Left ventricle myocardium inferior (tissue), 1 donor: ENCODE measurements around the gene H6PD. TPM values are rescaled to one million over a fixed set of nuclear protein-coding genes. Genes with fewer than 3 reads are reported as not detected.
A peak's percentile ranks its signal among the peaks of the same experiment; 100 is the strongest.

Source experiments
- DNase-seq: peaks from one replicate; pipeline ENCODE4 v3.0.0-alpha.2; 2020
- H3K27ac ChIP-seq: fragments of 200-600 bp; replicated peaks from 2 replicates; pipeline ENCODE4 v1.8.0; 2021
- H3K27me3 ChIP-seq: fragments of 200-600 bp; 2 replicates; pipeline ENCODE4 v1.8.0; 2021; ENCODE audit warnings: low read depth
- H3K36me3 ChIP-seq: fragments of 200-600 bp; 2 replicates; pipeline ENCODE4 v1.8.0; 2021
- H3K4me1 ChIP-seq: fragments of 200-600 bp; 2 replicates; pipeline ENCODE4 v1.8.0; 2021
- H3K4me3 ChIP-seq: fragments of 200-600 bp; 2 replicates; pipeline ENCODE4 v1.8.0; 2021; ENCODE audit warnings: mild to moderate bottlenecking, moderate library complexity
- H3K9me3 ChIP-seq: fragments of 200-600 bp; replicated peaks from 2 replicates; pipeline ENCODE4 v1.8.0; 2021
- CTCF ChIP-seq: fragments of 200-600 bp; IDR thresholded peaks from 2 replicates; pipeline ENCODE4 v1.8.0; 2021; ENCODE audit warnings: antibody characterized with exemption, mild to moderate bottlenecking, borderline replicate concordance
- intact Hi-C: fragments of 100-400 bp; cut with micrococcal nuclease; formaldehyde crosslinking; loops from one replicate; pipeline ENCODE4 v1.11.0; 2022
- total RNA-seq: library from RNA; stranded (reverse); fragmentation: NEBNext Ultra II Directional; extraction: Animal tissue kit (Norgen Biotek cat#: 25700); gene quantifications from one replicate; pipeline ENCODE4 v1.2.1, GENCODE V29; 2021
- donor health status: DM: no; HTN: yes; CAD: no; lungs with severe emphysema.

The H6PD gene
- total RNA-seq, 1 donor from 2014 or later, result 21.9 TPM

GRCh38 chr1:9253453-9254105 is 19.0 kb downstream of the H6PD start:
- intact Hi-C loops, result no loop called here
- peak overlapping the region; percentile 97 for H3K27ac ChIP-seq
- H3K4me3 ChIP-seq, result peak overlapping the region; percentile 16
- no peaks in the 10 kb centered on the region for H3K9me3 ChIP-seq
- no peak for DNase-seq
- H3K4me1 ChIP-seq, result peaks cover 67% of the 10 kb centered on the region
- no peaks in the 10 kb centered on the region for H3K27me3 ChIP-seq
- H3K36me3 ChIP-seq, result peaks cover 13% of the 10 kb centered on the region
- no peak for TF ChIP-seq CTCF

DNA sequence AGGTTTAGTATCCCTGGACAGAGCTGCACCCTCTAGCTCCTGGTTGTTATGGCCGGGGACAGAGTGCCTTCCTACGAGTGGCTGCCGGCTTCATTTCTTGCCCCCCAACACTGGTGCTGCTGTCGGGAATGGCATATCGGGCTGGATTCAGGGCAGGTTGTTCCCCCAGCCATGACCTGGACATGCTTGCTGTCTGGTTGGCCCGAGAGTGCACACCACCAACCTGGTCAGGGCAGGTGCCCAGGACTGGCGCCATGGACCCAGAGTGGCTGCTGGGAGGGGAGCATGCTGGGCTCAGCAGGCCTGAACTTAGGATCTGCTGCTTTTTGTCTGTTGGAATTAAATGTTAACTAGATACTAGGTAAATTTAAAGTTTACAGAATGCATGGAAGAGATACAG is 21.8 kb downstream of the H6PD start:
- H3K27me3 ChIP-seq, result no peaks in the 10 kb centered on the region
- intact Hi-C loops, result no loop called here
- no peak overlapping the region for H3K4me3 ChIP-seq
- TF ChIP-seq CTCF, result no peak
- peaks cover 13% of the 10 kb centered on the region for H3K36me3 ChIP-seq
- H3K4me1 ChIP-seq, result peaks cover 39% of the 10 kb centered on the region
- no peak for DNase-seq
- peak overlapping the region; percentile 34 for H3K27ac ChIP-seq
- no peaks in the 10 kb centered on the region for H3K9me3 ChIP-seq

DNA sequence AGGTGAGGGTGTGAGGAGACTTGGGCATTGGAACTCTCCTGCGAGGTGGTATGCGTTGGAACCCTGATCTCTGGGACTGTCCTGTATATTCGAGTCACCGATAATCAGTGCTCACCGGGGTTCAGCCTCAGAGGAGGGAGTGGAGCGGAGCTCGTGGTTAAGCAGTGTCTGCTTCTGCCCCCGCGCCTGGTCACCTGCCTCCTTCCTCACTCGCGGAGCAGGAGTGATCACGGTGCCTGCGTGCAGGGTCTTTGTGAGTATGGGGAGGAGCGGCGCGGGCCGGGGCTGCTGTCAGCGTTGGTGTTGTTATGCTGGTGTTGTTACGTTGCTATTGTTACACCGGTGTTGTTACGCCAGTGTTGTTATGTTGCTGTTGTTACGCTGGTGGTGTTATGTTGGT is 23.3 kb downstream of the H6PD start:
- intact Hi-C loops, result no loop called here
- Histone ChIP-seq H3K9me3 (no peaks in the 10 kb centered on the region), H3K4me1 (peaks cover 24% of the 10 kb centered on the region), H3K27ac (no peak overlapping the region), H3K4me3 (no peak overlapping the region), H3K36me3 (peaks cover 24% of the 10 kb centered on the region), H3K27me3 (no peaks in the 10 kb centered on the region)
- DNase-seq, result no peak
- TF ChIP-seq CTCF, result no peak

GRCh38 chr1:9258629-9259028 is 24.1 kb downstream of the H6PD start:
- Histone ChIP-seq H3K4me3 (no peak overlapping the region), H3K27me3 (no peaks in the 10 kb centered on the region), H3K9me3 (no peaks in the 10 kb centered on the region), H3K27ac (no peak overlapping the region), H3K36me3 (peaks cover 32% of the 10 kb centered on the region), H3K4me1 (peaks cover 16% of the 10 kb centered on the region)
- no peak for DNase-seq
- TF ChIP-seq CTCF, result no peak
- intact Hi-C loops, result no loop called here

- Histone ChIP-seq H3K27ac (no peak overlapping the region), H3K9me3 (no peaks in the 10 kb centered on the region), H3K36me3 (peaks cover 48% of the 10 kb centered on the region), H3K4me1 (peaks cover 5% of the 10 kb centered on the region), H3K4me3 (no peak overlapping the region), H3K27me3 (no peaks in the 10 kb centered on the region)
- intact Hi-C loops, result no loop called here
- DNase-seq, result no peak
- TF ChIP-seq CTCF, result no peak
Measured at GRCh38 chr1:9260059-9260766, 25.6 kb downstream of the H6PD start.
